Measurements from ENCODE around the gene KRTAP5-3.

Gene KRTAP5-3

GRCh38 chr11:1608363-1608762, at the start of gene KRTAP5-3:
Gene KRTAP5-3, minus strand, starts transcription at chr11:1608463. Its CDS starts 78 bp downstream, at chr11:1608385.
- TF ChIP-seq CTCF (IDR thresholded peaks at IDR 0.05; ENCODE audit: low read depth, low read length): no peak
- no peak within 1 kb of the TSS for H3K4me3 ChIP-seq (ENCODE audit: low read depth, low read length)
- DNase-seq (ENCODE audit: low read depth, low spot score): no peak
- in situ Hi-C loops (cut with HindIII; ENCODE audit: low sequenced_read_pairs): no loop called here

GRCh38 chr11:1656670-1657069, 48.4 kb upstream of the KRTAP5-3 start:
- in situ Hi-C loops (cut with HindIII; ENCODE audit: low sequenced_read_pairs): no loop called here
- no peak for DNase-seq (ENCODE audit: low read depth, low spot score)
- no peak for TF ChIP-seq CTCF (IDR thresholded peaks at IDR 0.05; ENCODE audit: low read depth, low read length)
- H3K4me3 ChIP-seq (ENCODE audit: low read depth, low read length): no peak overlapping the region

GRCh38 chr11:1656061-1656441, 47.8 kb upstream of the KRTAP5-3 start:
- no peak for TF ChIP-seq CTCF (IDR thresholded peaks at IDR 0.05; ENCODE audit: low read depth, low read length)
- DNase-seq (ENCODE audit: low read depth, low spot score): no peak
- in situ Hi-C loops (cut with HindIII; ENCODE audit: low sequenced_read_pairs): no loop called here
- no peak overlapping the region for H3K4me3 ChIP-seq (ENCODE audit: low read depth, low read length)

DNA sequence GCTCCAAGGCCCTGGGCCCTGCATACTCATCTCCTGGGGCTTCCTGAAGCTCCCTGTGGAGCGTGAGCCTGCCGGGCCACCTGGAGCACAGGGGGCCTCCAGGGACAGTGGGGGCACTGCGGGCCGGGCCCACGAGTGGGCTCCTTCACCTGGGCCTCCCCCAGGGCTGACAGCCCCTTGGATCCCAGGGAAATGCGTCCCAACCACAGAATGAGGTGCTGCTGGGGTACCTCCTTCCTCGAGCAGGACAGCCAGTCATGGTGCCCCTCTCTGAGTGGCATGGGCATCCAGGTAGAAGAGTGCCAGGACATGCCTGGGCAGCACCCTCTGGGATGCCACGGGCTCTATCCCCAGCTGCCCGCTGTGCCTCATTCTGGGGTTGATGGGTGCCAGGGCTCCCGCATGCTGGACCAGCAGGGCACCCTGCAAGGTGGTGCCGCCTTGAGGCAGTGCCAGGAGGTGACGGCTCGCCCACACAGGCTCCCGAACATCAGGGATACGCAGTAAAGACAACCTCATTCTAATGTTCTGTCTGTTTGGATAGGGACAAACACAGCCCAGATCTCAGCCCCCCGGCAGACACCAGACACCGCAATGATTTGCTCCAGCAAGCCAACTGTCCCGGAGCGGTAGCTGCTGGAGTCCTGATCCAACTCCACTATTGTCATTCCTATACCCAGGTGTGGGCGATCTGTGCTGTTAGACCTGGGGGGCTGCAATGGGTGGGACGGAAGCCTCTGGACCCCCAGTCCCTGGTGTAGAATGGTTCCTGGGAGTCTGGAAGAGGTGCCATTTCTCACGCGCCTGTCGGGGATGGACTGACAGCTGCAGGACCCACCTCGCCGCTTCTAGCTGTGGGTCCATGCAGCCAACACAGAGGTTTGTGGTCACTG, 47.2 kb upstream of the KRTAP5-3 start:
- DNase-seq (ENCODE audit: low read depth, low spot score): no peak
- no peak for TF ChIP-seq CTCF (IDR thresholded peaks at IDR 0.05; ENCODE audit: low read depth, low read length)
- no peak overlapping the region for H3K4me3 ChIP-seq (ENCODE audit: low read depth, low read length)
- in situ Hi-C loops (cut with HindIII; ENCODE audit: low sequenced_read_pairs): no loop called here

GRCh38 chr11:1654388-1655167, 46.3 kb upstream of the KRTAP5-3 start:
- no peak for DNase-seq (ENCODE audit: low read depth, low spot score)
- no peak for TF ChIP-seq CTCF (IDR thresholded peaks at IDR 0.05; ENCODE audit: low read depth, low read length)
- in situ Hi-C loops (cut with HindIII; ENCODE audit: low sequenced_read_pairs): no loop called here
- H3K4me3 ChIP-seq (ENCODE audit: low read depth, low read length): no peak overlapping the region

DNA sequence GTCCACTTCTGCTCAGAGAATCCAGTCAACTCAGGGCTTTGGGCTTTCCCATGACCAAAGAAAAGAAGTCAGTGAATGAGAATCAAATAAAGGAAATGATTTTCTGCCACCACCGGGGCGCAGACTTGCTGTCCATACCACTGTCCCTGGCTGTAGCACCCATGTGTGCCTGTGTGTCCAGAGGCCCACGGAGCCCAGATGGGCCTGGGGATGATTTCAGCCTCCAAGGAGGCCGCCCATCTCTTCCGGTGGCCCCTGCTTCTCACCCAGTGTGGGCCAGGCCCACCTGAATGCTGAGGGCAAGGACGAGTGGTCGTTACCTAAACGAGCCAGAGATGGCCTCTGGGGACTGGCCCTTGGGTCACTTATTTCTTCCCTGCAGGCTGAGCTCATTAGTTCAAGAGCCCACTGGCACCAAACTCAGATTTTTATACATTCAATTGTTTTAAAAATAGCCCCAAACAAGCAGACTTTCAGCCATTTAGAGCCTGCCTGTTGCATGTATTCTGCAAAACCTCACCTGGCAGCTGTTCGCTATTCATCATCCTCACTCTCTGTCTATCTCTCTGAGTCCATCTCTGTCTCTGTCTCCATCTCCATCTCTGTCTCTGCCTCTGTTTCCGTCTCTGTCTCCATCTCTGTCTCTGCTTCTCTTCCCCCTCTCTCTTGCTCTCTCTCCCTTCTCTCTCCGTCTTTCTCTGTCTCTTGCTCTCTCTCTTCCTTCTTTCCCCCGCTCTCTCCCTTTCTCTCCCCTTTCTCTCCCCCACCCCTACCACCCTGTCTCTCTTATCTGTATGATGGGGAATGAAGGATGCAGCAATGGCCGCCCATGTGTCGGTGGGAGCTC, 45.5 kb upstream of the KRTAP5-3 start:
- in situ Hi-C loops (cut with HindIII; ENCODE audit: low sequenced_read_pairs): no loop called here
- DNase-seq (ENCODE audit: low read depth, low spot score): no peak
- H3K4me3 ChIP-seq (ENCODE audit: low read depth, low read length): no peak overlapping the region

More for the DNA sequence above, 45.5 kb upstream of the KRTAP5-3 start:
- no peak for TF ChIP-seq CTCF (IDR thresholded peaks at IDR 0.05; ENCODE audit: low read depth, low read length)

Data from astrocyte of the spinal cord (primary cell).